GM21423 (cell line): ENCODE data around the gene C2.

ENCODE experiments used
- ATAC-seq: cut with Tn5 transposase; IDR thresholded peaks from one replicate; pipeline ENCODE4 v1.9.1; 2021; ENCODE audit warnings: mild to moderate bottlenecking, moderate library complexity; ENCODE audit not compliant: unreplicated experiment

Gene C2

GRCh38 chr6:31927242-31927862 is at the start of gene C2:
C2 (plus strand) TSS chr6:31927717; CDS start chr6:31927753, 36 bp downstream.
- ATAC-seq: no peak

DNA sequence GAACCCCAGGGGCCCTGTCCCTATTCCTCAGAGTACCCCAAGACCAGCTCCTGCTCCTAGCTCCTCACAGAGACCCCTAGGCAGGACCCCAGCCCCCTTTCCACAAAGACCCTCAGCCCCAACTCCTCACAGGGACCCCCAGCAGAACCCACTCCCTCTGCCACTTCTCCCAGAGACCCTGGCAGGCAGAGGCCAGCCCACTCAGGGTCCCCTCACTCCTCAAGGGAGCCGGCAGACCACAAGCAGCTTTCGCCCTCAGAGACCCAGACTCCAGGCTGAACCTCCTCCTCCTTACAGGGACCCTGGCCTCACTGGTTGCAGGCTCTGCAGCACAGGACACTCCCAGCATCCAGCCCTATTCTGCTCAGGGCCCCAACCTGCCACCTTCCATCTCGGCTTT is 49.3 kb upstream of the C2 start:
- no peak for ATAC-seq

GRCh38 chr6:31878726-31879125 is 48.8 kb upstream of the C2 start, which contains the start of gene SLC44A4:
SLC44A4 (minus strand) TSS chr6:31878997; CDS start chr6:31878980, 17 bp downstream.
- no peak for ATAC-seq

GRCh38 chr6:31879143-31879542 is 48.4 kb upstream of the C2 start:
- no peak for ATAC-seq

- no peak for ATAC-seq
Observed at GRCh38 chr6:31879901-31880300, 47.6 kb upstream of the C2 start.

GRCh38 chr6:31880616-31881015 is 46.9 kb upstream of the C2 start:
- no peak for ATAC-seq

DNA sequence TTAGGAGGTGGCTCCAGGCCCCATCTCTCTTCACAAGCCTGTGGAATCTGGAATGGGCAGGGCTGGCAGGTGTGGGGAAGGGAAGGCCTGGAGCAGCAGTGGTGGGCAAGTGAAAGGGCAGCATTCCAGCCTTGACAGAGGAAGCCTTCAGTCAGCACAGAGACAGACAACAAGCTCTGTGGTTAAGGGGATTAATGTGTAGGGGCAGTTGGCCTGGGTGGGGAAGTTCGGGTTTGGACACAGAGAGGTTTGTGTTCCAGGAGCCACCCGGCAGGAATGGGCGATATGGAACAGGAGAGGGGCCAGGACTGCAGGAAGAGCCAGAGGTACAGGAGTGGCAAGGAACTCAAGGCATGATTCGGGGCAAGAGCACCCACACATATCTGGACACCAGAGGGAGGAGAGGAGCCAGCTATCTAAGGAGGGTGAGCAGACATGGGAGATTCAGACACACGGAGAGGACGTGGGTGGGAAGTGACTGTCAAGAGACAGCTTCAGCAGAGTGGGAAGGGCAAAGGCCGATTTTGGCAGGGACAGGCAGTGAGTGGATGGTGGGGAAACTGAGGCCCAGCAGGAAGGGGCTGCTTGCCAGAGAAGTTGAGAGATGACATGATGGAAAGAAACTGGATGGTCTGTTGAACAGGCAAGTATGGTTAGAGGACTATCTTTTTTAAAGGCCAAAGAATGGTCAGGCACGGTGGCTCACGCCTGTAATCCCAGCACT is 46.2 kb upstream of the C2 start:
- ATAC-seq: no peak

DNA sequence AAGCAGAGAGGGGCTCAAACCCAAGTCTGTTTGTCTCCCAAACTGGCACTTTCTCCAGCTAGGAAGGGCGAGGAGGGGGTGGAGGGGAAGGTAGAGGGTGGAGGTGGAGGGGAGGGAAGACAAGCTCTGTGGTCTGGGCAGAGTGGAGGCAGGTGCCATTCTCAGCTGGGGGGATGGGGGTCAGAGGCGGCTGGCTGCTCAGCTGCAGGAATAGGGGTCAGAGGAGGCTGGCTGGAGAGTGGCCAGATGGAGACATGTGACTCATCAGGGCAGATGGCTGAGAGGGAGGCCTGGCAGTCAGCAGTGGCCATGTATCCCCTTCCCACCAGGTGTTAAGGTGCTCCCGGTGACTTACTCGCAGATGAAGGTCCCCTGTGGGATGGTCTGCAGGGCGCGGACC is 45.2 kb upstream of the C2 start:
- ATAC-seq: no peak

DNA sequence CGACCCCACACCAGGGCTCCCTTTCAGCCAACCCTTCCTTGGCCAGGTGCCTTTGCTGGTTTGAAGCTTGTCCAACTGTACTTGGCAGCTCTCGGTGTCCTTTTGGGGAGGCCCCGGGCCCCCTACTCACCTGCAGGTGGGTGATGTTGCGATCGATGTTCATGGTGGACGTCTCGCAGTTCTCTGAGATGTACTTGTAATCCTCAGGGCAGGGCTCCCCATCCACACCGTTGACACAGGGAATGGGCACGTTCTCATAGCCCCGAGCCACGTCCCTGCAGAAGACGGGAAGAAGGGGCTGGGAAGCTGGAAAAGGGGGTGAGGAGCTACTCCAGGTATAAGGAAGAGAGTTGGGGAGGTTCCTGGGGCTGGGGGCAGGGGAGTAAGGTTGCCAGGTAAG is 43.8 kb upstream of the C2 start:
- ATAC-seq: no peak

GRCh38 chr6:31884528-31885035 is 42.9 kb upstream of the C2 start:
- ATAC-seq: no peak

GRCh38 chr6:31886541-31886991 is 41.0 kb upstream of the C2 start:
- ATAC-seq: no peak

DNA sequence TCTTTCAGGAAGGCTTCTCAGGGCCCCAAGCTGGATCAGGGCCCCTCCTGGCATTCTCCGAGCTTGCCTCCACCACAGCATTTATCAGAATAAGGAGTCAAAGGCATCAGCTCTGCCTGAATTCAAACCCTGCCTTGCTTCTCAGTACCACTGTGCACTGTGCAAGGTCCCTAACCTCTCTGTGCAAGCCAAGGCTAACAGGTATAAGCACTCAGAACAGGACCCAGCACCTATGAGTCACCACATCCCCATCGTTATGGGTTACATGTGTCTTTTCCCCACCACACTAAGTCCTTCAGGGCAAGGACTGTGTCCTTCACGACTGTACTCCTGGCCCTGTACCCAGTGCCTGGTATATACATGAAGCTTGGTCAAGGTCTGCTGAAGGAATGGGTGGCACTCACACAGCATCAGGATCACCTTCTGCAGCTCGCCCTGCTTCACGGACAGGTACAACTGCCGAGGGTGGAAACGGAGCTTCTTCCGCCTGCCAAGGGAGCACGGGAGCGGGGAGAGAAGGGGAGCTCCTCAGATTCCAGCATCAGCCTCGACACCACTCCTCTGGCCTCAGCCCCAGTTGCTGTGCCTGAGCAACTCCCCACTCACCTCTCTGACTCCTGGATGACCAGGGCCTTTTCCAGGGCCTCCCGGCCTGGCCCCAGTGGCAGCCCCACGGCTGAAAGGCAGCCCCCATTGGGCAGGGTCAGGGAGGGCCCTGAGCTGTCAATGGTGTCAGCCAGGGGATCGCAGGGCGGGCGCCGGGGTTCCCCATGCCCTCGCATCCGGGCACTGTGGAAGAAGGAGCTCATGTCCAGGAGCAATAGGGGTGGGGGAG is 40.1 kb upstream of the C2 start:
- ATAC-seq: no peak

GRCh38 chr6:31888276-31889258 is 39.0 kb upstream of the C2 start:
- no peak for ATAC-seq

- no peak for ATAC-seq
Observed at GRCh38 chr6:31889331-31889972, 38.1 kb upstream of the C2 start.

- ATAC-seq: no peak
Observed at GRCh38 chr6:31892821-31893220, 34.7 kb upstream of the C2 start.

GRCh38 chr6:31896493-31896855 is 31.0 kb upstream of the C2 start:
- no peak for ATAC-seq

- ATAC-seq: peak; percentile 5
Observed at GRCh38 chr6:31896856-31897611, 30.5 kb upstream of the C2 start.

DNA sequence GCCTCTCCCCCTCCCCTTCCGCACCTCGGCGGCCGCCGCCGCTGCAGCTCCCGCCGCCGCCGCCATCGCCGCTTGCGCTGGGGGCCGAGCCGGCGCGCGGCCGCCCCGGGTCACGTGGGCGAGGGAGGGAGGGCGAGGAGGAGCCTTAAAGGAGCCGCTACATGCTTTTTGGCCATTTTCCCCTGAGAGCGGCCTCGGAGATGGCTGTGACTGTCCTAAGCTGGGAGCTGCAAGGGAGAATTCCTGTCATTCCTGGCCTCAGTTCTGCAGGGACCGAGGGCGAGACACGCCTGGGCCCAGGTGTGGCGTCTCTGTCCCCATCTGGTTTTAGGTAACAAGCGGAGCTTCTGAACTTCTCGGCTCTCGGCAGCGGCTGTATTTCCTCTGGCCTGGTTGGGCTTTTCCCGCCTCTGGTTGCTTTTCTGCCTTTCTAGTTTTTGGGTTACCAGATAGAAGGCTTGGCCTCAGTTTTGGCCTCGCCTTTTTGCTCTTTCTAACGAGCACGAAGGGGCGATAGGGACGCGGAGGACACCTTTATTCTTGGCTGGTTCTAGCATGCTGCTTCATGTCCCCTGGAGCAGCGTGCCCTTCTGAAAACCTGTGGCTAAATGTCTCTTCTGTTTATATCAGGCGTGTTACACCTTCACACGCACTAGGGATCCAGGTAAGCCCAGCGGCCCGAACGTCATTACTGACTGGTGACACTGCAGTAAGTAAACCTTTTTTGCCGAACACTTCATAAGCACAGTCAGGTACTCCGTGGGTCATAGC is 29.7 kb upstream of the C2 start, which contains the start of gene EHMT2:
Gene EHMT2 (minus strand): TSS at position 87 of the 771 bp plus-strand sequence. CDS start 21 bp downstream, at position 66.
- peak; percentile 51 for ATAC-seq
